Activated CD8-positive, alpha-beta memory T cell treated with anti-CD3 and anti-CD28 coated beads for 4 hours (primary cell): ENCODE measurements around the gene CDIP1.

Experiments
- DNase-seq, 2 donors: peaks; one replicate each; pipeline ENCODE4 v3.0.0-alpha.2; 2020; ENCODE audit warnings: low read depth in 2 of 2

The CDIP1 gene

GRCh38 chr16:4489030-4489429, 49.5 kb downstream of the CDIP1 start:
- no peak for DNase-seq

DNA sequence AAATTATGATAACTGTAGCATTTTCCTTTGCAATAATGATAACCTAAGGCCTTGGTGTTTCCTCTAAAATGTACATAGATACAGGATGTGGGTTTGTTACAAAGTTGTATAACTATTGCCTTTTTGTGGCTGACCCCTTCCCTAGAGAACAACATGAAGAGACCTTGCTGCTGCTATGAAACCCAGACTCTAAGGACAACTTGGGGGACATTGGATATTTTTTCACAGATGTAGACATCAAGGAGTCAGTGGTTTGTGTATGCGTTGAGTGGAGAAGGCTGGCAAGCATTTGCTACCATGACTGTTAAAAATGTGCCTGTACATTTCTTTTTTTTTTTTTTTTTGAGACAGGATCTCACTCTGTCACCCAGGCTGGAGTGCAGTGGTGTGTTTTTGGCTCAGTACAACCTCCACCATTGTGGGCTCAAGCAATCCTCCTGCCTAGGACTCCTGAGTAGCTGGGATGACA, 50.0 kb downstream of the CDIP1 start:
- DNase-seq: no peak

GRCh38 chr16:4487955-4488498, 50.5 kb downstream of the CDIP1 start:
- DNase-seq: no peak

- no peak for DNase-seq
Measured at GRCh38 chr16:4486126-4486893, 52.3 kb downstream of the CDIP1 start.

- no peak for DNase-seq
Measured at GRCh38 chr16:4481963-4482362, 56.6 kb downstream of the CDIP1 start.

DNA sequence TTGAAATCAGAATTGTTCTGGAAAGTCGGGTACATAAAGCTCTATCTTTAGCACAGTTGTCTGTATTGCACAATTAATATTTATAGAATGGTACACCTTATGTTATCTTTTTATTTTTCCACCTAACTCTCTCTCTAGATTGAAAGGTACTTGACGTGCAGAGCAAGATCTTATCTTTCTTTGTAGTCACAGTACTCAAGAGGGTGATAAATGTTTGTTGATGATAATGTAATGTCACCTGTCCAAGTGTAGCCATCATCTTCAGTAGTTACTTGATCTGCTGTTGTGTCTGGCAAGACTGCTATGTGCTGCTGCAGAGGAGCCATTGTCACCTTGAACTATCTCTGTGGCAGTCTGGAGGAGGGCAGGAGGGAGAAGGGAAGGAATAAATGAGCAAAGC, 57.0 kb downstream of the CDIP1 start:
- no peak for DNase-seq

GRCh38 chr16:4477966-4478365, 60.6 kb downstream of the CDIP1 start:
- no peak for DNase-seq

GRCh38 chr16:4475880-4476788, 62.4 kb downstream of the CDIP1 start, which contains the start of gene HMOX2:
Gene HMOX2, plus strand, starts transcription at chr16:4476398. Its CDS starts 29,127 bp downstream, at chr16:4505525.
- peak; percentile 88 to 89 for DNase-seq

DNA sequence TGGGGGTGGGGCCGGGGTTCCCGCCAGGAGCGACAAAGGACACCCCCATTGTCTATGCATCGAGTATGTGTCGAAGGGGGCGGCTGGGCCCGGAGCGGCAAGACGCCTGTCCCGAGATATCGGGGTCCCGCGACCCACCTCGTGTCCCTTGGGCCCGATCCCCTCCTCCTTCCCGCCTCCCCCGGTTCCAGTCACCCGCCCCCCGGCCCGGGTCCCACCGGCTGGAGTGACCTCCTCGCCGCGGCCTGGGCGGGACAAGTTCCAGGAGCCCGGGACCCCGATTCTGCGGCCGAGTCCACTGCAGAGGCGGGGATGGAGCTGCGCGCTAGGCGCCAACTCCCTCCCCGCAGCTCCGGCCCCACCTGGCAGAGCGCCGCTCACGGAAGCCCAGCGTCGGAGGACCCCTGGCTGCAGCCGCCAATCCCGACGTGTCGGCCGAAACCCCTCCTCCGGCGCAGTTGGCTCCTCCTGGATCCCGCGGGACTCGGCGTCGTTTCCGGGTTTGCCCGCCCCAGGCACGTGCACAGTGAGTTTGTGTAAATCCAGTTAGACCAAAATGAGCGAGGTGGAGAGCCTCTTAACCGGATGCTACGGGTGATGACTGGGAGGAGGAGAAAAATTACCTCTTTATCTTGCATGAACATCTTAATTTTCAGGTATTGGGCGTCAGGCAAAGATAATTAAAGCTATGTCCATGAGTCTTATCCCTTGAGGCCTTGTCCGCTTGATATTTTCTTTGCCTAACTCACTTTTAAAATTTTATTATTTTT, 64.2 kb downstream of the CDIP1 start, which contains the start of gene NMRAL1:
NMRAL1 (minus strand) TSS at position 434 of the 770 bp plus-strand sequence. CDS start 493 bp downstream, outside the sequence.
- DNase-seq: peak; percentile 62 to 66

- DNase-seq: no peak
Measured at GRCh38 chr16:4472880-4473279, 65.7 kb downstream of the CDIP1 start.

- DNase-seq: no peak
Measured at GRCh38 chr16:4471869-4472268, 66.7 kb downstream of the CDIP1 start.

DNA sequence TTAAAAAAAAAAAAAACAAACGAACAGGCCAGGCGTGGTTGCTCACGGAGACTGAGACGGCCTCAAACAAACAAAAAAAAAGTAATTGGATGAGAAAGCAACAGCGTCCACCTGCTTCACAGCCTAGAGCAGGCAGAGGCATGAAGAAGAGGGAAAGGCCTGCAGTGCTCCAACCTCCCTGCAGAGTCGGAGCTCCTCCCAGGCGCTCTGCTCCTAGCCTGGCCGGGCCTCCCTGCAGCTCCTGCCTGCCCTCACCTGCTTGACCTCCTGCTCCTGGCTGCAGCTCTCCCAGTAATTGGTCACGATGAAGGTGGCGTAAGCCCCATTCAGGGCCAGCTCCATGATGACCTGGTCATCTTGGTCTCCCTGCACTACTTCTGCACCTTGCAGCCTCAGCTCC, 69.6 kb downstream of the CDIP1 start:
- DNase-seq: no peak

DNA sequence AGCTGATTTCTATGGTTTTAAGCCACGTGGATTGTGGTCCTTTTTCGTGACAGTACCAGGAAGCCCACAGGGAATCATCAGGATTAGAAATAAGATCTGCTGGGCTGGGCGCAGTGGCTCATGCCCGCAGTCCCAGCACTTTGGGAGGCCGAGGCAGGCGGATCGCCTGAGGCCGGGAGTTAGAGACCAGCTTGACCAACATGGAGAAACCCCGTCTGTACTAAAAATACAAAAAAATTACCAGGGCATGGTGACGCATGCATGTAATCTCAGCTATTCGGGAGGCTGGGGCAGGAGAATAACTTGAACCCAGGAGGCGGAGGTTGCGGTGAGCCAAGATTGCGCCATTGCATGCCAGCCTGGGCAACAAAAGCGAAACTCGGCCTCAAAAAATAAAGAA, 70.7 kb downstream of the CDIP1 start:
- DNase-seq: no peak

- DNase-seq: peak; percentile 55 to 56
Measured at GRCh38 chr16:4465977-4466779, 72.4 kb downstream of the CDIP1 start.

GRCh38 chr16:4463522-4464163, 74.9 kb downstream of the CDIP1 start:
- DNase-seq: no peak

GRCh38 chr16:4461250-4462085, 77.1 kb downstream of the CDIP1 start:
- DNase-seq: no peak

DNA sequence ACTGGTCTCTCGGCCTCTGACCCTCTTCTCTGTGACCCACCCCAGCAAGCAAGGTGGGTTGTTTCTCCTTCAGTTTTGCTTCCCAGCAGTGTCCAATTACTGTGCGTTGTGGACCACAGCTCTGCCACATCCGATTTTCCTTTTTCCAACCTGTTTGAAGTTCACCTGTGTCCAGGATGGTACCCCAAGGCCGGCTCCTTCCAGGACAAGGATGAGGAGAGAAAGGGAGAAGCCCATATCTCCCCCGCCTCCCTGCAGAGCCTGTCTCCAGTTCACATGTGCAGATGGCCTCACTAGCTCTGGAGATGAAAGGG, 77.7 kb downstream of the CDIP1 start:
- no peak for DNase-seq
